T-helper 22 cell (primary cell): ENCODE data around the gene NOS3.

ENCODE experiments used
- DNase-seq: peaks from one replicate; pipeline ENCODE4 v3.0.0-alpha.2; 2020; ENCODE audit warnings: low read depth

Gene NOS3

DNA sequence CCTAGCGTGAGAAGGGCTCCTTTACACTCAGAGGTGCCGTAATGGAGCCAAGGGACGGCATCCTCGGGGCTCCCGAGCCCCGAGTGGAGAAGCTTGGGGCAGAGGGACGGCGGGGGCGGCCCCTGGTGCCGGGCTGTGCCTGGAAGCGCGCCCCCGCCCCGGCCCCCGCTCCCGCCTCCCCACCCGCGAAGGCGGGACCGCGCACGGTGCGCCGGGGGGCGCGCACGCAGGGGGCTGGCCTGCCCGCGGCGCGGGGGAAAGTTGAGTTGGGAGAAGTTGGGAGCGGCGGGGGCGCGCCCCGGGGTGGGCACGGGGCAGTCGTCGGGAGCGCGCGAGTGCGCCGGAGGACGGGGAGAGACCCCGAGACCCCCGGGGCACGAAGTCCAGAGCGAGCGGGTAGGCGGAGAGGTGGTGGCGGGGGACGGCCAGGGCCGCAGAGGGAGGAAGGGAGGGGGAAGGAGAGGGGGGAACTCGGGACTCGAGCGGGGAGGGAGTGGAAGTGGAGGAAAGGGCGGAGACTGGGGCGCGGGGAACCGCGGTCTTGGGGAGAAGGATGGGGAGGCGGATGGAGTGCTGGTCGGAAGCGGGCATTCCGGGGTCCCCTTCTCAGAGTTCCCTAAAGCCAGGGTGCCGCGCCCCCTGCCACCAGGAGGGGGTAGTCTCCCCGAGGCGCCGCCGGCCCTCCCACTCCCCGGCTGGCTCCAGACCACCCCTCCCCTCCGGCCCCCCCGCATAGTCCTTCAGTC lies 68.7 kb downstream of the NOS3 start, which contains the start of gene SLC4A2:
Gene SLC4A2 (plus strand): TSS at position 223 of the 746 bp plus-strand sequence. CDS start 2,399 bp downstream, outside the sequence.
- DNase-seq = peak; percentile 51

DNA sequence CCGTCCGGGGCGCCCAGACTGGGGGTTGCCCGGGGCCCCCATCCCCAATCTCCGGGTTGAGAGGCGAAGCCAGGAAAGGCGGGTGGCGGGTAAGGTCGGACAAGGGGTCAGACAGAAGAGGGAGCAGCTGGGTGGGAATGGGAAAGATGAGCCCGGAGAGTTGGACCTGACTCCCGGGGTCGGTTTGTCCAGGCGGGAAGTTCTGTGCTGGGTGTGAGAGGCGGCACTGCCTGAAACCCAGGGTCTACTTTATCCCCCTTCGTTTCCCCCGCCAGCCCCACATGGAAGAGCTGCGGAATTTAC lies 69.2 kb downstream of the NOS3 start:
- no peak for DNase-seq

DNA sequence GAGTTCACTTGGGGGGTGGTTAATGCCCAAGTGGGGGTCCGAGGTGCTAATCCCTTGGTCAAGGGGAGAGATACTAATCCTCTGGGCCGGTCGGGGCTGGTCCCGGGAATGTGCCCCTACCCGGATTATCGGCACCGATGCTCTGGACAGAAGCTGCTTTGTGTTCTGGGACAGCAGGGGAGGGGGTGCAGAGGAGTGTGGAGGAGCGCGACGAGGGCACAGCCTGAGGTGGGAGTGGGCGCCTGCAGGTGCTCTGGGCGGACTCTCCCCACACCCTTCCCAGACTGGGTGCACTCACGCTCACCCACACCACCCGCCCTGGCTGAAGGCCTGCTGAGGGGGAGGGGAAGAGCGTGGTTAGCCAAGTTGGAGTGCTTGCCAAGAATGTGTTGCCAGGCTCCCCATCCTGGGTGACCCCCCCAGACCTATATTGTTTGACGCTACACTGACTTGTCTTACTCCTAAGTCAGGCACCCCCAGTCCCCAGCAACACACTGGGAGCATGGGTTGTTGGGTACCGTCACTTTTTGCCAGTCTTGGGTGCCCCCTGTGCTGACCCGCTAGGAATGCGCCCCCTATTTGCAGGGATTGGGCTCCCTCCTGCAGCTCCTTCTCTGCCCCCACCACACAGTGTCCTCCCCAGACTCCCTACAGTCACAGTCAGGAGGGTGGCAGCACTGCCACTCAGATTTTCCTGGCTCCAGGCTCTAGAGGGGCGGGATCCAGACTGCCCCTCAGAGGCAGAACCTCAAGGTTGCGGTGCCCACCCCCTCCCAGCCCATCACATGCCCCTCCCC lies 69.8 kb downstream of the NOS3 start:
- DNase-seq = no peak

DNA sequence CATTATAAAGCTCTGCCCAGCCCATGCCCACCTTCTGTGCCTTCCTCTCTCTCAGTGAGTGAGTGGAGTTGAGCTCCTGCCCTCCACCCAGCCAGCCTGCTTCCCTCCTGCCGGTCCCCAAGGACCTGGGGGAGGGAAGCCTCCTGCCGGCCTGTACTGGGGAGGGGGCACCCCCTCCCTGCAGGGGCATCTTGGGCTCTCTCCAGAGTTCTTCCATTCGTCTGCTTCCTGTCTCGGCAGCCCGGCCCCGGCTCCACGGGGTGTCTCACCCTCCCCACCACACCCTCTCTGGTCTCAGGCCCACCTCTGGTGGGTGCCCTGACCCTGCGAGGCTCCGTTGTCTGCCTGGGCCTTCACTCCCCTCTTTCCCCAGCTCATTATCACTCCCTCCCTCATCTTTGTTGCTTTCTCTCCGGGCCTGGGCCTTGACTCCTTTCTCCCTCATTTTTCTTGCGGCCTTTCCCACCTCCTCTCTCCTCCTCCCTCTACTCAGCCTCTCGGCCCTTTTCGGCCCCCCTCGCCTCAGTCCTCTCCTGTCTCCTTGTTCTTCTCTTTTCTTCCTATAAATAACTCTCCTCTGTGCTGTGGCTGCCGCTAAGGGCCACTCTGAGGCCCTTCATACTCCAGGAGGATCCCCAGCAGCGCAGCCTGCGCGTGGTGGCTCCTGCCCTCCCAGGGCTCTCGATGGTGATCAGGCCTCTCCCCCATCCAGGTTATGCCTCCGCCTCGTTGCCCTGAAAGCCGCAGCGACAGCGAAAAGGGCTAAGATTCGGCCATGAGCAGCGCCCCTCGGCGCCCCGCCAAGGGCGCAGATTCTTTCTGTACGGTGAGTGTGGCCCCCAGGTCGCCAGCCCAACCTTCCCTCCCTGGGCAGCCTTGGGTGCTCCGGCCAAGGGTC lies 70.6 kb downstream of the NOS3 start:
- no peak for DNase-seq

DNA sequence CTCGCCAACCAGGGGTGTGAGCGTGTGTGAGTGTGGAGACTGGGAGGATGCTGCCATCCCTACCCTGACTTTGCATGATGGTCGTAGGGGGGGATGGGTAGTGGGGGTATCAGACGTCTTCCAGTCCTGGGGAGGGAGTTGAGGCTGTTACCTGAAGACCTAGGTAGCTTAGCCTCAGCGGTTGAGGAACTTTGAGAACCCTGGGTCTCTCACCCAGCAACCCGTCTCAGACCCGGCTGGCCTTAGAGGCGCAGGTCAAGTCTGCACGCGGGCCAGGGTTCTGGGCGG lies 71.2 kb downstream of the NOS3 start:
- DNase-seq = no peak

DNA sequence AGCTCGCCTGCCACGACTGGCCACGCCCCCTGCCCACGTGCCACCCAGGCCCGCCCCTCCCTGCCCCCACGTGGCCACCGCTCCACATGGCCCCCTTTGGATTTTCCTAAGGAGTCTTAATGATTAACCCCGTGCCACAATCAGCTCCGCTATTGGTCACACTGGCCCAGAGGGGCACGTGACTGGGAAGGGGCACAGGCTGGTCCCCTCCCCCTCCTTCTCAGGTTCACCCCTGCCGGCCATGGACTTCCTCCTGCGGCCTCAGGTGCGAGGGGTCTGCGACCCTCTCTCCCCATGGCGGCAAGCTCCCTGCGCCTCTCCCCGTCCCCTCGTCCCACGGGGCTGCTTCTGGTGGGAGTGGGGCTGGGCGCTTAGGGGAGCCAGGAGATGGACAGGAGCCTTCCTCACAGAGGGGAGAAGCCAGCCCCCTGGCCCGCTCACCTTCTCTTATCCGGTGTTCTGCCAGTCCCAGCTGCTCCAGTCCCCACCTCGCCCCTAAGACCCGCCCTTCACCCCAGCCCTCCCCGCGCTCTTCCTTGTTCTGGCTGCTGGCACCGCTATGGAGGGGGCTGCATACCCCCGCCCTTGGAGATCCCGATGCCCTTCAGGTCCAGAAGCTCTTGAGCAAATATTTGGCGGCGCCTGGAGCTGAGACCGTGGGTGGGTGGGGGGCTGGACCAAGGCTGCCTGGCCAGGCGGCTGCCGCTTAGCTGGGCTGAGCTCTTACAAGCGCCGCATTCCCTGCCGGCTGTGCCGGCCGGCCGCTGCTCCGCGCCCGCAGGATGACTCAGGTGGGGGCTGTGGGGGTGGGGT lies 71.8 kb downstream of the NOS3 start:
- DNase-seq = no peak

DNA sequence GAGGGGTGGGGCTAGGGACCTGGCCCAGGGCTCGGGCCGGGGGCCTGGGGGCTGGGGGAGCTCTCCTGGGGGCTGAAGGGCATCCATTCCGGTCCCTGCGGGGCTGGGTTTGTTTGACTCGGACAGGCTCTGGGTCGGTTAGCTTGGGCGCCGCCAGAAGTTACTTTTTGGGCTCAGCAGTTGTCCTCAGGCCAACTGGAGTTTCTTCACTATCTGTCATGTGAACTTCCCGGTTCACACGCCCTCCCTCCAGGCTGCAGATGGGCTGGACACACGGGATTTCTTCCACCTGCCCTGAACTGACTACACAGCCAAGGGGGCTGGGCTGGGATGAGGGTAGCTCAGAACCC lies 72.4 kb downstream of the NOS3 start:
- DNase-seq = no peak
